Dedifferentiated amniotic fluid mesenchymal stem cell (primary cell): ENCODE measurements around the gene GUCY1A2.
"Not testable (repeated sequence)": the region's sequence is repeated elsewhere in the genome, so short reads cannot be mapped to it uniquely, and the experiment has no call there.

ENCODE experiments used
- DNase-seq: peaks from one replicate; pipeline ENCODE4 v3.0.0-alpha.2; 2016; ENCODE audit errors: extremely low spot score

Gene GUCY1A2

GRCh38 chr11:106943089-106943488 is 75.2 kb downstream of the GUCY1A2 start:
- DNase-seq, result no peak

GRCh38 chr11:106939157-106939556 is 79.1 kb downstream of the GUCY1A2 start:
- DNase-seq, result no peak

- no peak for DNase-seq
These were observed 81.2 kb downstream of the GUCY1A2 start for GRCh38 chr11:106937111-106937510.

- DNase-seq, result peak; percentile 50
These were observed 93.0 kb downstream of the GUCY1A2 start for GRCh38 chr11:106925245-106925644.

GRCh38 chr11:106920899-106921509 is 97.3 kb downstream of the GUCY1A2 start:
- no peak for DNase-seq

GRCh38 chr11:106917973-106918372 is 100.3 kb downstream of the GUCY1A2 start:
- DNase-seq, result no peak

- no peak for DNase-seq
These were observed 103.9 kb downstream of the GUCY1A2 start for GRCh38 chr11:106914409-106914808.

- DNase-seq, result no peak
These were observed 105.1 kb downstream of the GUCY1A2 start for GRCh38 chr11:106913141-106913540.

GRCh38 chr11:106904826-106905225 is 113.5 kb downstream of the GUCY1A2 start:
- no peak for DNase-seq

GRCh38 chr11:106889718-106890117 is 128.6 kb downstream of the GUCY1A2 start:
- no peak for DNase-seq

GRCh38 chr11:106888386-106888785 is 129.9 kb downstream of the GUCY1A2 start:
- no peak for DNase-seq

- not testable (repeated sequence) for DNase-seq
These were observed 134.6 kb downstream of the GUCY1A2 start for GRCh38 chr11:106883693-106884092.

- DNase-seq, result no peak
These were observed 138.3 kb downstream of the GUCY1A2 start for GRCh38 chr11:106879832-106880546.

- DNase-seq, result no peak
These were observed 139.2 kb downstream of the GUCY1A2 start for GRCh38 chr11:106879029-106879428.

- DNase-seq, result peak; percentile 15
These were observed 143.3 kb downstream of the GUCY1A2 start for GRCh38 chr11:106875013-106875412.

GRCh38 chr11:106872246-106872645 is 146.0 kb downstream of the GUCY1A2 start:
- no peak for DNase-seq

- DNase-seq, result no peak
These were observed 160.1 kb downstream of the GUCY1A2 start for GRCh38 chr11:106858200-106858599.

GRCh38 chr11:106856566-106856965 is 161.7 kb downstream of the GUCY1A2 start:
- no peak for DNase-seq

GRCh38 chr11:106854429-106854828 is 163.8 kb downstream of the GUCY1A2 start:
- no peak for DNase-seq

GRCh38 chr11:106853850-106854401 is 164.3 kb downstream of the GUCY1A2 start:
- DNase-seq, result no peak

- no peak for DNase-seq
These were observed 165.5 kb downstream of the GUCY1A2 start for GRCh38 chr11:106852779-106853178.

- no peak for DNase-seq
These were observed 169.8 kb downstream of the GUCY1A2 start for GRCh38 chr11:106848526-106848925.

GRCh38 chr11:106842134-106842533 is 176.1 kb downstream of the GUCY1A2 start:
- no peak for DNase-seq
